MM.1S (cell line): ENCODE results near the gene NINJ1.

Experiments
- DNase-seq: peaks from one replicate; pipeline ENCODE4 v3.0.0-alpha.2; 2015
- H2AFZ ChIP-seq: fragments of 300-600 bp; sonication (generic); 2 replicates; pipeline ENCODE4 v1.6.0; 2016; ENCODE audit warnings: antibody characterized with exemption, low read length
- H3F3A ChIP-seq: fragments of 300-600 bp; sonication (generic); 2 replicates; pipeline ENCODE4 v1.6.1; 2016; ENCODE audit warnings: mild to moderate bottlenecking, antibody characterized with exemption, low read length, moderate library complexity, mixed read lengths; ENCODE audit not compliant: insufficient read depth
- H3K27ac ChIP-seq: fragments of 300-600 bp; sonication (generic); 2 replicates; pipeline ENCODE4 v1.5.1; 2016; ENCODE audit warnings: mild to moderate bottlenecking, low read length
- H3K27me3 ChIP-seq: fragments of 300-600 bp; sonication (generic); replicated peaks from 2 replicates; pipeline ENCODE4 v1.6.0; 2016; ENCODE audit warnings: low read length; ENCODE audit not compliant: insufficient read depth
- H3K36me3 ChIP-seq: fragments of 300-600 bp; sonication (generic); replicated peaks from 2 replicates; pipeline ENCODE4 v1.6.1; 2016; ENCODE audit warnings: mild to moderate bottlenecking, low read length, mixed read lengths; ENCODE audit not compliant: insufficient read depth
- H3K4me1 ChIP-seq: fragments of 300-600 bp; sonication (generic); 2 replicates; pipeline ENCODE4 v1.6.1; 2016; ENCODE audit warnings: low read length, mixed read lengths
- H3K4me2 ChIP-seq: fragments of 300-600 bp; sonication (generic); 2 replicates; pipeline ENCODE4 v1.6.0; 2016; ENCODE audit warnings: low read depth, low read length
- H3K4me3 ChIP-seq: fragments of 300-600 bp; sonication (generic); 2 replicates; pipeline ENCODE4 v1.5.1; 2016; ENCODE audit warnings: low read length, mixed read lengths
- H3K79me2 ChIP-seq: fragments of 300-600 bp; sonication (generic); 2 replicates; pipeline ENCODE4 v1.6.1; 2016; ENCODE audit warnings: mixed run types, low read length, mixed read lengths
- H3K9ac ChIP-seq: fragments of 300-600 bp; sonication (generic); 2 replicates; pipeline ENCODE4 v1.6.1; 2016; ENCODE audit warnings: low read length, mixed read lengths
- H3K9me2 ChIP-seq: fragments of 300-600 bp; sonication (generic); replicated peaks from 2 replicates; pipeline ENCODE4 v1.6.1; 2016; ENCODE audit warnings: mild to moderate bottlenecking, low read length, mixed read lengths; ENCODE audit not compliant: insufficient read depth
- H3K9me3 ChIP-seq: fragments of 300-600 bp; sonication (generic); replicated peaks from 2 replicates; pipeline ENCODE4 v1.6.1; 2016; ENCODE audit warnings: mild to moderate bottlenecking, low read length, mixed read lengths; ENCODE audit not compliant: insufficient read depth
- H4K20me1 ChIP-seq: fragments of 300-600 bp; sonication (generic); 2 replicates; pipeline ENCODE4 v1.6.1; 2016; ENCODE audit warnings: mild to moderate bottlenecking, low read length, moderate library complexity, mixed read lengths; ENCODE audit not compliant: insufficient read depth
- CTCF ChIP-seq: fragments of 300-600 bp; sonication (generic); IDR thresholded peaks from 2 replicates; pipeline ENCODE4 v1.5.1; 2016; ENCODE audit warnings: antibody characterized with exemption, low read length, mixed read lengths
- EZH2 ChIP-seq: fragments of 300-600 bp; sonication (generic); optimal IDR thresholded peaks from 2 replicates; pipeline ENCODE3; 2017; ENCODE audit warnings: low read depth, mild to moderate bottlenecking, antibody characterized with exemption, low read length, mixed read lengths
- EZH2phosphoT487 ChIP-seq: fragments of 300-600 bp; sonication (generic); IDR thresholded peaks from 2 replicates; pipeline ENCODE4 v1.6.1; 2018; ENCODE audit warnings: antibody characterized with exemption, low read length

The NINJ1 gene

DNA sequence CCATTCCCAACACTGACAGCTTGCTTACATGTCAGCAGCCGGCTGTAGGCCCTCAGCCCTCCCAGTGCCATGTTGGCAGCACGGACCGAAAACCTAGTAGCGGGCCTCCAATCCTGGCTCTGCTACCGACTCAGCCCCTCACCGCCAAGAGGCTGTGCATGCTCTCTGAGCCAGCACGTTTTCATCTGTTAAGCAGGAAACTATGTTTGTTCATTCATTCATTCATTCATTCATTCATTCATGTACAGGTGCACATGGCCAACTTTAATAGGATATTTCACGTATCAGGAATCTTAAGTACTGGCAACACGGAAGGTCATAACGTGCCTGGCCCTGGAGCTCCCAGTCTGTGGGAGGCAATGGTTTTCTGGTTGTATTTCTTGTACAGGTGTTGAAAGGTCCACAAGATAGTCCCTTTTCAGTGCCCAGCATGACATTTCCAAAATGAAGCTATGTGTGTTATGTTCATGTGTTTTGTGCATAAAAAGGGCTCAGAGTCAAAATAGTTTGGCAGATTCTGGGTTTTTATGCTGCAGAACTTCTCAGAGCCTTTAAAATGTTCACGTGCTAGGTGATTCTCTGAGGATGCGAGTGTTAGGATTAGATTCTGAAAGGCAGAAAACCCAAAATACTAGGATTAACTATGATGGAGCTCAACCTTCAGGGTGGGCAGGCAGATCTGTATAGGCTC is 57.8 kb downstream of the NINJ1 start:
- no peak for DNase-seq
- no peaks in the 10 kb centered on the region for H3K79me2 ChIP-seq
- H3K4me2 ChIP-seq, result no peak overlapping the region
- H3F3A ChIP-seq, result no peaks in the 10 kb centered on the region
- no peak overlapping the region for H3K9ac ChIP-seq
- TF ChIP-seq EZH2phosphoT487 (no peak), EZH2 (no peak), CTCF (no peak)
- no peaks in the 10 kb centered on the region for H3K36me3 ChIP-seq
- H4K20me1 ChIP-seq, result no peaks in the 10 kb centered on the region
- H3K27ac ChIP-seq, result no peak overlapping the region
- peaks cover 12% of the 10 kb centered on the region for H3K4me1 ChIP-seq
- no peak overlapping the region for H2AFZ ChIP-seq
- H3K4me3 ChIP-seq, result no peak overlapping the region
- no peaks in the 10 kb centered on the region for H3K9me2 ChIP-seq
- no peaks in the 10 kb centered on the region for H3K27me3 ChIP-seq
- no peaks in the 10 kb centered on the region for H3K9me3 ChIP-seq

DNA sequence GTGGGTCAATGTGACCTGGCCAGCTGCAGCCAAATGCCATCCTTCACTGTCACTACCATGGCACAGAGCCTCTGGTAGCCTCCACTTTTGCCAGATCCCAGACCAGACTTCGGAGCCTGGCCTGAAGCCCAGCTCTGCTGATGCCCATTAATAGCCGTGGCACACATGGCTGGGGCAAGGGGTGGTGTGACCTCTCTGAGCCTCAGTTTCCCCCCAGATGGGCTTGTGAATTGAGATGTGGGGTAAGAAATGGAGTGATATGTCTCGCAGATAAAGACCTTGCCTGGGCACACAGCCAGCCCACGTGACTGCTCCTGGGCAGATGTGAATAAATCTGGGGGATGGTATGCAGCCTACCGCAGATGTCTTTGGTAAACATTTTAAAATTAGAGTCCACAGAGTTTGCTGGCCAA is 61.7 kb downstream of the NINJ1 start:
- Histone ChIP-seq H3K4me2 (peak overlapping the region; percentile 10; the same call in 1 of the 2 replicates), H3K27me3 (no peaks in the 10 kb centered on the region), H3K4me3 (no peak overlapping the region; the same call in 1 of the 2 replicates), H3K9ac (no peak overlapping the region), H3K79me2 (no peaks in the 10 kb centered on the region), H3K36me3 (no peaks in the 10 kb centered on the region), H2AFZ (0 out of 2 replicates have a peak overlapping the region, but pooled peaks have one; percentile 46), H3K4me1 (peaks cover 12% of the 10 kb centered on the region), H3K27ac (peak overlapping the region; percentile 45; the same call in 1 of the 2 replicates), H3F3A (no peaks in the 10 kb centered on the region), H4K20me1 (no peaks in the 10 kb centered on the region), H3K9me2 (no peaks in the 10 kb centered on the region), H3K9me3 (no peaks in the 10 kb centered on the region)
- peak; percentile 59 for DNase-seq
- TF ChIP-seq CTCF (no peak), EZH2phosphoT487 (no peak), EZH2 (no peak)
